Measurements from ENCODE around the gene ZNF385D. TPM values are rescaled to one million over a fixed set of nuclear protein-coding genes. Genes with fewer than 3 reads are reported as not detected.

ZNF385D gene
- total RNA-seq, 4 donors from 2014 or later, result 4.2 to 11.2 (median 6.9) TPM

- TF ChIP-seq, protein P1, sequence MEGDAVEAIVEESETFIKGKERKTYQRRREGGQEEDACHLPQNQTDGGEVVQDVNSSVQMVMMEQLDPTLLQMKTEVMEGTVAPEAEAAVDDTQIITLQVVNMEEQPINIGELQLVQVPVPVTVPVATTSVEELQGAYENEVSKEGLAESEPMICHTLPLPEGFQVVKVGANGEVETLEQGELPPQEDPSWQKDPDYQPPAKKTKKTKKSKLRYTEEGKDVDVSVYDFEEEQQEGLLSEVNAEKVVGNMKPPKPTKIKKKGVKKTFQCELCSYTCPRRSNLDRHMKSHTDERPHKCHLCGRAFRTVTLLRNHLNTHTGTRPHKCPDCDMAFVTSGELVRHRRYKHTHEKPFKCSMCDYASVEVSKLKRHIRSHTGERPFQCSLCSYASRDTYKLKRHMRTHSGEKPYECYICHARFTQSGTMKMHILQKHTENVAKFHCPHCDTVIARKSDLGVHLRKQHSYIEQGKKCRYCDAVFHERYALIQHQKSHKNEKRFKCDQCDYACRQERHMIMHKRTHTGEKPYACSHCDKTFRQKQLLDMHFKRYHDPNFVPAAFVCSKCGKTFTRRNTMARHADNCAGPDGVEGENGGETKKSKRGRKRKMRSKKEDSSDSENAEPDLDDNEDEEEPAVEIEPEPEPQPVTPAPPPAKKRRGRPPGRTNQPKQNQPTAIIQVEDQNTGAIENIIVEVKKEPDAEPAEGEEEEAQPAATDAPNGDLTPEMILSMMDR (IDR thresholded peaks at IDR 0.05; ENCODE audit: low read depth), result no peak
These were observed 68.8 kb downstream of the ZNF385D start for GRCh38 chr3:21682206-21682605.

- TF ChIP-seq, protein P1 (IDR thresholded peaks at IDR 0.05; ENCODE audit: low read depth), result no peak
These were observed 77.6 kb downstream of the ZNF385D start for GRCh38 chr3:21673393-21673792.

DNA sequence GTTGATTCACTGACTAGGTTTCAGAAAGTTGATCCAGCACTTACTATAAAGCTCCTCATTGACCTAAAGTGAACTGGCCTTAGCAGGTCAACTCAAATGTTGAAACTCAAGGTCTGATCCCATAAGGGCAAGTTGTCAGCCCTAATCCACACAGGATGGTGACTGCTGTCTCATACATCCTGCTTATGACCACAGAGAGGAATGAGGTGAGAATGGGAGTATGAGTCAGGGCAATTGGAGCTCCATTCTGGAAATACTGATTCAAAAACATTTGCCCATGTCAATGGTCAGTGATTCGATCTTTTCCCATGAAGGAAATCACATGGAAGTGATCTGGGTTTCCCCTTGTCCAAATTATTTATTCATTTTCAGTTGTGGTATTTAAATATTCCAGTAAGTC, 78.7 kb downstream of the ZNF385D start:
- TF ChIP-seq, protein P1 (IDR thresholded peaks at IDR 0.05; ENCODE audit: low read depth), result no peak

GRCh38 chr3:21670386-21670785, 80.6 kb downstream of the ZNF385D start:
- TF ChIP-seq, protein P1 (IDR thresholded peaks at IDR 0.05; ENCODE audit: low read depth), result no peak

DNA sequence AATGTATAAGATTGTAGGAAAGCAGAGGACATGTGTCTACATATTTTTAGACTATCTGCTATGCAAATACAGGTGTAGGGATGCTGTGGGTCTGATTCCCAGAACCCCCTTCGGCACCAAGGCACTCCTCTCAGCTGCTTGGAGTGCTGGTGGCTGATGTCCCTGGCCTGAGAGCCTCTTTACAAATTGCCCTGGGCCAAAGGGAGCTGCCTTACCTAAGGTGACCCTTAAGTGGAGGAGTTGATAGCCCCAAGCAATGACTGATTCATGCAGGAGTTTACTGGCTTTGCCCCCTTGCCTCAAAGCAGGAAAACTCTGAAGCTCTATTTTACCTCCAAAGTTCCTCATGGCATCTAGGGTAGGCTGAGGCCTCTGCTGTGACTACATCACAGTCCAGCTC, 83.0 kb downstream of the ZNF385D start:
- TF ChIP-seq, protein P1 (IDR thresholded peaks at IDR 0.05; ENCODE audit: low read depth), result no peak

- TF ChIP-seq, protein P1 (IDR thresholded peaks at IDR 0.05; ENCODE audit: low read depth), result no peak
These were observed 85.4 kb downstream of the ZNF385D start for GRCh38 chr3:21665444-21666100.

GRCh38 chr3:21664996-21665395, 86.0 kb downstream of the ZNF385D start:
- TF ChIP-seq, protein P1 (IDR thresholded peaks at IDR 0.05; ENCODE audit: low read depth), result no peak
